ENCODE data around the gene EARS2. TPM values are rescaled to one million over a fixed set of nuclear protein-coding genes. Genes with fewer than 3 reads are reported as not detected.

Gene EARS2
- total and polyA plus RNA-seq, 2 of the 4 experiments (the other 2 are of a cell fraction): 28.1 to 37.8 TPM

- TF ChIP-seq MAFK (IDR thresholded peaks at IDR 0.05; ENCODE audit: low read depth, low read length) (no peak), RAD21 (IDR thresholded peaks at IDR 0.05; ENCODE audit: low read length) (no peak), NFE2L2 (IDR thresholded peaks at IDR 0.05; ENCODE audit: low read depth, low read length) (no peak)
- H4K5ac ChIP-seq (ENCODE audit: low read depth, low read length): no peak overlapping the region
- no peak overlapping the region for H3K9ac ChIP-seq (ENCODE audit: low read depth, low read length)
- H3K56ac ChIP-seq (ENCODE audit: extremely low read depth, insufficient read depth, low read length): no peak overlapping the region
- intact Hi-C loops (cut with micrococcal nuclease) (no loop called here), in situ Hi-C loops (cut with MboI; ENCODE audit: low sequenced_read_pairs) (no loop called here), dilution Hi-C loops (cut with HindIII; ENCODE audit: low sequenced_read_pairs, unreplicated experiment) (no loop called here)
- no peak overlapping the region for H3K18ac ChIP-seq (ENCODE audit: low read depth, low read length)
- ATAC-seq (ENCODE audit: low read depth) (no peak), DNase-seq (no peak)
- H2AK9ac ChIP-seq (replicated peaks; ENCODE audit: low read depth, low read length, poor library complexity): no peak overlapping the region
- no peak overlapping the region for H3K23ac ChIP-seq (ENCODE audit: low read depth, low read length)
- no peak overlapping the region for H3K4me2 ChIP-seq (ENCODE audit: low read depth, low read length)
- H3K9me1 ChIP-seq (ENCODE audit: insufficient read depth, low read length): 0 out of 2 replicates have a peak, but pooled peaks cover 3% of the 10 kb centered on the region
- H3K79me1 ChIP-seq (ENCODE audit: low read depth in 1 of 2, low read length in 2 of 2): peaks cover 2 to 11% of the 10 kb centered on the region in 2 experiments
- no peak overlapping the region for H2AFZ ChIP-seq (replicated peaks; ENCODE audit: low read length, poor library complexity)
- H2BK120ac ChIP-seq (ENCODE audit: low read depth, low read length): no peak overlapping the region
- ChIA-PET CTCF (no interaction called here), POLR2A (ENCODE audit: unreplicated experiment) (no interaction called here)
- no peak overlapping the region for H3K4me3 ChIP-seq (ENCODE audit: insufficient read depth, low read depth, low read length)
- H3K4me1 ChIP-seq (ENCODE audit: control insufficient read depth, insufficient read depth, low read length): no peaks in the 10 kb centered on the region
- H3K4ac ChIP-seq (ENCODE audit: low read depth, low read length): no peak overlapping the region
- no peak overlapping the region for H2BK20ac ChIP-seq (ENCODE audit: low read depth, low read length)
- peaks cover 37% of the 10 kb centered on the region for H3K36me3 ChIP-seq (ENCODE audit: control insufficient read depth, insufficient read depth, low read length)
- H4K8ac ChIP-seq (ENCODE audit: low read depth in 2 of 2, low read length in 2 of 2): no peak overlapping the region
- H3K27ac ChIP-seq (ENCODE audit: insufficient read depth, low read length): no peak overlapping the region
- H4K20me1 ChIP-seq (ENCODE audit: insufficient read depth, low read length): peaks cover 1% of the 10 kb centered on the region
- no TSS peak for BruUV-seq (replicated peaks)
- no peak overlapping the region for H2BK5ac ChIP-seq (ENCODE audit: low read depth, low read length, poor library complexity, severe bottlenecking)
- H2AK5ac ChIP-seq (ENCODE audit: low read depth, low read length): no peak overlapping the region
- no peaks in the 10 kb centered on the region for H3K9me3 ChIP-seq (ENCODE audit: control insufficient read depth, insufficient read depth, low read length)
- no peaks in the 10 kb centered on the region for H3K27me3 ChIP-seq (ENCODE audit: control insufficient read depth, insufficient read depth, low read length)
- no peak overlapping the region for H2BK15ac ChIP-seq (ENCODE audit: low read depth, low read length)
- no CpG with 5 or more reads among the region's 4 CpGs for WGBS, 2 experiments (ENCODE audit: extremely low coverage in 2 of 2, insufficient read length in 1 of 2)
- no peak overlapping the region for H4K91ac ChIP-seq (ENCODE audit: insufficient read depth, low read depth, low read length)
- H3K14ac ChIP-seq (replicated peaks; ENCODE audit: low read depth, low read length): no peak overlapping the region
These were observed 22.2 kb upstream of the EARS2 start for GRCh38 chr16:23579371-23579770.
